HG02571 (cell line): Measurements from ENCODE around the gene SSUH2.
"Not testable (repeated sequence)": the region's sequence is repeated elsewhere in the genome, so short reads cannot be mapped to it uniquely, and the experiment has no call there.

Experiments
- ATAC-seq: cut with Tn5 transposase; IDR thresholded peaks from one replicate; pipeline ENCODE4 v1.9.1; 2021; ENCODE audit warnings: mild to moderate bottlenecking, moderate library complexity; ENCODE audit not compliant: unreplicated experiment

The SSUH2 gene

GRCh38 chr3:8660175-8661118 is 15.8 kb upstream of the SSUH2 start:
- ATAC-seq, result no peak

GRCh38 chr3:8659242-8659641 is 14.6 kb upstream of the SSUH2 start:
- no peak for ATAC-seq

- ATAC-seq, result peak; percentile 84
Observed at GRCh38 chr3:8658306-8659212, 14.0 kb upstream of the SSUH2 start.

GRCh38 chr3:8657804-8658305 is 13.3 kb upstream of the SSUH2 start:
- ATAC-seq, result peak; percentile 36

GRCh38 chr3:8656240-8656639 is 11.6 kb upstream of the SSUH2 start:
- ATAC-seq, result no peak

GRCh38 chr3:8655387-8655835 is 10.8 kb upstream of the SSUH2 start:
- no peak for ATAC-seq

GRCh38 chr3:8654572-8655329 is 10.2 kb upstream of the SSUH2 start:
- ATAC-seq, result not testable (repeated sequence)

GRCh38 chr3:8653800-8654408 is 9.3 kb upstream of the SSUH2 start:
- ATAC-seq, result no peak

- ATAC-seq, result no peak
Observed at GRCh38 chr3:8652324-8652987, 7.9 kb upstream of the SSUH2 start.

GRCh38 chr3:8651418-8652323 is 7.1 kb upstream of the SSUH2 start:
- ATAC-seq, result no peak

GRCh38 chr3:8650583-8651416 is 6.2 kb upstream of the SSUH2 start:
- no peak for ATAC-seq

GRCh38 chr3:8649757-8650156 is 5.2 kb upstream of the SSUH2 start:
- ATAC-seq, result no peak

GRCh38 chr3:8648909-8649741 is 4.5 kb upstream of the SSUH2 start:
- ATAC-seq, result no peak

GRCh38 chr3:8647137-8647985 is 2.8 kb upstream of the SSUH2 start:
- ATAC-seq, result no peak

- ATAC-seq, result no peak
Observed at GRCh38 chr3:8646313-8646938, 1.8 kb upstream of the SSUH2 start.
